Keratinocyte (primary cell): Measurements from ENCODE around the gene MSL1.

Source experiments
- CTCF ChIP-seq, 3 experiments: IDR thresholded peaks in 1 of 3; conservative IDR thresholded peaks in 1 of 3; optimal IDR thresholded peaks in 1 of 3; 2 replicates in 2 of 3; 3 replicates in 1 of 3; pipeline versions ENCODE3 to v1.5.1; 2011; ENCODE audit warnings: low read length in 3 of 3, mild to moderate bottlenecking in 3 of 3, moderate library complexity in 2 of 3, control low read depth in 1 of 3, inconsistent platforms in 1 of 3; ENCODE audit not compliant: insufficient read depth in 2 of 3; ENCODE audit errors: extremely low read depth in 1 of 3
- EZH2 ChIP-seq: IDR thresholded peaks from one replicate; pipeline ENCODE4 v1.6.1; 2012; ENCODE audit warnings: inconsistent platforms, mild to moderate bottlenecking, low read length, moderate library complexity

- TF ChIP-seq CTCF (optimal IDR thresholded peaks at IDR 0.05 in 1 of 3, IDR thresholded peaks at IDR 0.05 in 1 of 3, conservative IDR thresholded peaks at IDR 0.05 in 1 of 3; ENCODE audit: extremely low read depth in 1 of 3, insufficient read depth in 2 of 3, low read length in 3 of 3) = no peak
- TF ChIP-seq EZH2 = no peak
Measured at GRCh38 chr17:40167685-40168261, 46.0 kb downstream of the MSL1 start.
